GM21390 (cell line): ENCODE measurements around the gene MRPL18.
"Not testable (repeated sequence)": the region's sequence is repeated elsewhere in the genome, so short reads cannot be mapped to it uniquely, and the experiment has no call there.

Experiments
- ATAC-seq: cut with Tn5 transposase; IDR thresholded peaks from one replicate; pipeline ENCODE4 v1.9.1; 2021; ENCODE audit not compliant: unreplicated experiment

The MRPL18 gene

DNA sequence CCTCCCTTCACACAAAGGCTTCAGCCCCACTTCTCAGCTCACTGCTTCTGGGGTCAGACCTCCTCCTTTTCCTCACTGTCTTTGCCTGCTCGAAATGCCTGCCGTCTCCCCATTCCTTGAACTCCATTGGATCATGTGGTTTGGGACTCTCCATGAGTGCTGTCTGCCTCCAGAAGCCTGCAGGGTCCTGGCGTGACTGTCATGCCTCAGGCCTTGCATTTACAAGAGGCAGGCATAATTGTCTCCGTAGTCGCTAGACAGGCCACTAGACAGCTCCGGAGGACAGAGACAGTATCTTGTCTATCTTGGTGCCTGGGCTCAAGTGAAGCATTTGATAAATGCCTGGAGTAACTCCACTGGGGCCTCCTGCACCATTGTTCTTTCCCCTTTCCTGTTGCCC, 25.1 kb downstream of the MRPL18 start:
- ATAC-seq = no peak

- ATAC-seq = not testable (repeated sequence)
These were observed 26.5 kb downstream of the MRPL18 start for GRCh38 chr6:159816775-159817174.

- ATAC-seq = no peak
These were observed 27.9 kb downstream of the MRPL18 start for GRCh38 chr6:159817951-159818739.

- no peak for ATAC-seq
These were observed 28.8 kb downstream of the MRPL18 start for GRCh38 chr6:159819098-159819497.

DNA sequence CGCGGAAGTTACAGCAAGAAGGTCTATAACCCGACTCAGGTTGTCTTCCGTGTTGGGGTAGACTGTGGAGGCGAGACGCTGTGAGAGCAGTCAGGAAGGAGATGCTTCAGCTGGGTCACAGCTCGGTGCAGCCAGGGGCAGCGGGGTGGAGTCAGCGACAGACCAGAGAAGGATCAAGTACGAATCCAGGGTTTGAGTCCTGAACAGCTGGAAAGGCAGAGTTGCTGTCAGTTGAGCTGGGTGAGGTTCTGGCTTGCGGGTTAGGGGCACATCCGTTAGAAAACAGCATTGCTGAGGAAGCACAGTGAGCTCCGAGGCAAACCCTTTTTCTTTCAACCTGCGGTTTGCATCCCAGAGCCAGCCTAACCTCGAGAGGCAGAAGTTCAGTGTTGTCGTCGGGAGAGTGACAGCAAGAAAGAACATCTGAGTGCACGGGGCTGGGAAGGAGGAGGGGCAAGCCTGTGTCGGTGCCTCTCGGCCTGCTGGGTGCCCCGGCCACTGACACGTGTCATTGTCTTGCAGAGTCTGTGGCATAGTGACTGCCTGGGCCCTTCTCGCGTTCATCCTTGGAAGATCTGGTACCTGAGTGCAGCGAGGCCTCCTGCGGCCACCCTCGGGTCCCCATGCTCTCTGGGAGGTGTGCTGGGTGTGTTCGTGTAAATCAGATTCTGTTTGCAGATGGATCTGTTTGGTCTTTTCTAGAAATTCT, 29.8 kb downstream of the MRPL18 start:
- ATAC-seq = no peak

- no peak for ATAC-seq
These were observed 30.9 kb downstream of the MRPL18 start for GRCh38 chr6:159821122-159821521.

DNA sequence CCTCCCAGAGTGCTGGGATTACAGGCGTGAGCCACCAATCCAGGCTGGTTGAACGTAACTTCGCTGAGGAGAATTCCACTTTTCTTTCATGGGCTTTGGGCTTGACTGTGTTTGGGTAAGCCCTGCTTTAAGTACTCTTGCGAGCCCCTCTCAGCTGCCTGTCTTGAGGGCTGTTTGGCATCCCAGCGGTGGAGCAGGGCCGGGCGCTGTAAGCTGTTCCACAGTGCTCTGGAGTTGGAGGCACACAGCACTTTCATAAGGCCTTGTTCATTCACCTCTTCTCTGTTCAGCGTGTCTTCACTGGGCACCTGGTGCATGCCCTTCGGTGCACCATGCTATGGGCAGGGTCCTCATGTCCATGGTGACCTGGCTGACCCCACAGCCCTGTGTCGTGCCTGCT, 31.5 kb downstream of the MRPL18 start:
- ATAC-seq = no peak

GRCh38 chr6:159823953-159824352, 33.7 kb downstream of the MRPL18 start:
- no peak for ATAC-seq

GRCh38 chr6:159824690-159825089, 34.4 kb downstream of the MRPL18 start:
- not testable (repeated sequence) for ATAC-seq

GRCh38 chr6:159826004-159826403, 35.7 kb downstream of the MRPL18 start:
- no peak for ATAC-seq

GRCh38 chr6:159826968-159827647, 36.8 kb downstream of the MRPL18 start:
- ATAC-seq = no peak

DNA sequence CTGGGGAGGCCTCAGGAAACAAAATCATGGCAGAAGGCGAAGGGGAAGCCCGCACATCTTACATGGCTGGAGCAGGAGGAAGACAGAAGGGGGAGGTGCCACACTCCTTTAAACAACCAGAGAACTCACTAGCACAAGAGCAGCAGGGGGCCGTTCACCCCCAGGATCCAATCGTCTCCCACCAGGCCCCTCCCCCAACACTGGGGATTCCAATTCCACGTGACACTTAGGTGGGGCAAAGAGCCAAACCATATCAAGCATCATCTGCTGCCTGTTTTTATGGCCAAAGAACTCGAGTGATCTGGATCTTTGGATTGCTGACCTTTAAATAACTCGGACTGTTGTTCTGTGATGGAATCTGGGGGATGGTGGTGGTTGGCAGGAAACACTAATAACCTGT, 37.8 kb downstream of the MRPL18 start:
- no peak for ATAC-seq

GRCh38 chr6:159829526-159829925, 39.3 kb downstream of the MRPL18 start:
- peak; percentile 65 for ATAC-seq

- ATAC-seq = no peak
These were observed 40.5 kb downstream of the MRPL18 start for GRCh38 chr6:159830501-159831372.

DNA sequence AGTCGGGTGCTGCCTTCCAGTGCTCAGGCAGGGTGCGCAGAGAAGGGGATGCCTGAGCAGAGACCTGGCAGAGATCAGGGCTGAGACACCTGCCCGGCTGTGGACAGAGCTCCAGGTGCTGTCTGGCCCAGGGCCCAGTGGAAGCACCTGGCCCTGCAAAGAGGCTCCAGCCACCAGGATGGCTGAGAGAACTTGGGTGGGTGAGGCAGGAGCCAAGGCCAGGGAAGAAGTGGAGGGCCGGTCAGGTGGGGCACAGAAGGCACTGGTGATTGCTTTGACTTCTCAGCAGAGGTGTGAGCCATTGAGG, 41.1 kb downstream of the MRPL18 start:
- ATAC-seq = no peak

- no peak for ATAC-seq
These were observed 42.7 kb downstream of the MRPL18 start for GRCh38 chr6:159832946-159833345.

DNA sequence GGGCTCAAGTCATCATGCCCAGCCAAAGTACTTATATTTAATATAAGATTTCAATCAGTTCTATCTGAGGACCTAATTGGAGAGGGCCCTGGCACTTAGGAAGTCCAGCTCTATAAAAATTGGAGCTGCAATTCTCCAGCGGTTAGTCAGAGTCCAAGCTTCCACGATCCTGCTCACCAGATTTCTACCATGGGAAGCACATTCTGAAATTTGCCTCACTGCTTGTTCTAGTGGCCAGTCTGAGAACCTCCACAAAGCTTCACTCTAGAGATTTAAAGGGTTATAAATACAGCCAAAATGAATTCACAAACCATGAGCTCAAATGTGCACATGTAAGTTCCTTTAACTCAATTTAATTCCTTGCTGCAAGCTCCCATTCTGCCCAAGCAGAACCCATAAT, 43.3 kb downstream of the MRPL18 start:
- ATAC-seq = no peak

DNA sequence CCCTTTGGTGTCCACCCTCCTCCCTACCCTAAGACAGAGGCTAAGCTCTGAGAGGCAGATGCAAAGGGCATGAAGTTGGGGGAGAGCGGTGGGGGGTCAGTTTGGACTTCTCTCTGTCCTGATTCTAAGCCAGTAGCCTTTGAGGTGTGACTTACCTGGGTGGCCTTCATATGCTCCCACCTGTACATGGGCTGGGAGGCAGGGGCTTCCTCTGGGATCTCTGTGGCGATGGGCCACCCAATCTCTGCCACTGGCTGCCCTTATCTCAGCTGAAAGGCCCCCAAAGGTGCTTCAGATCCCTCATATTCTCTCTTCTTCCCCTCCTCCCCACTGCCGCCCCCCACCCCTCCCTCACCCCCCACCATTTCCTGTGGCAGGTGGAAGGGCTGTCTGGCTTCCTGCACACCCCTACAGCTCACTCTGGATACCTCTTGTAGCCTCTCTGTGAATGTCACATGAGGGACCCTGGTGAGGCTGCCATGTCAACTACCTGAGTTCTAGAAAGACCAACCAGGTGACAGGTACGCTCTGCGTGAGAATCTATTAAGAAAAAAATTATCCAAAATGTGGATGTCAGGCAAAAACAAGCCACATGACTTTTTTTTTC, 43.8 kb downstream of the MRPL18 start:
- no peak for ATAC-seq

GRCh38 chr6:159836718-159837490, 46.6 kb downstream of the MRPL18 start:
- no peak for ATAC-seq

DNA sequence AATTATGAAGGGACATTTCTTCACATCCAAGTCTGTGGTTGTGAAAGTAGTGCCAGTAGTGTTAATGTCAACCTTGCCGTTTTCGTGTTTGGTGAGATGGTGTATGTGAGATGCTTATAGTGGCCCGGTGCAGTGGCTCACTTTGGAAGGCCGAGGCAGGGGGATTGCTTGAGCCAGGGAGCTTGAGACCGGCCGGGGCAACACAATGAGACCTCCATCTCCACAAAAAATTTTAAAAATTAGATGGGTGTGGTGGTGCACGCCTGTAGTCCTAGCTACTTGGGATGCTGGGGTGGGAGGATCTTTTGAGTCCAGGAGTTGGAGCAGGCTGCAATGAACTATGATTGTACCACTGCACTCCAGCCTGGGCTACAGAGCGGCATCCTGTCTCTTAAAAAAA, 47.2 kb downstream of the MRPL18 start:
- ATAC-seq = no peak
